GM23338 (cell line): ENCODE results near the gene MC4R. TPM values are rescaled to one million over a fixed set of nuclear protein-coding genes. Genes with fewer than 3 reads are reported as not detected.

Experiments used
- ATAC-seq: fragments of 200-7000 bp; cut with Tn5 transposase; 3 replicates; pipeline ENCODE4 v1.9.1; 2020
- DNase-seq: peaks from one replicate; pipeline ENCODE4 v3.0.0-alpha.2; 2015; ENCODE audit warnings: low spot score
- H2AFZ ChIP-seq: fragments of 200-600 bp; sonication (generic); 2 replicates; pipeline ENCODE4 v1.8.0; 2016; ENCODE audit warnings: antibody characterized with exemption, mild to moderate bottlenecking, moderate library complexity
- H3F3A ChIP-seq: fragments of 200-600 bp; sonication (generic); replicated peaks from 2 replicates; pipeline ENCODE4 v1.8.0; 2017; ENCODE audit warnings: antibody characterized with exemption, mixed run types, low read depth
- H3K27ac ChIP-seq: fragments of 200-600 bp; sonication (generic); 2 replicates; pipeline ENCODE4 v1.6.1; 2016; ENCODE audit warnings: low read depth
- H3K27me3 ChIP-seq: fragments of 200-600 bp; sonication (generic); 2 replicates; pipeline ENCODE4 v1.8.0; 2016; ENCODE audit warnings: mild to moderate bottlenecking, mixed run types, moderate library complexity; ENCODE audit not compliant: insufficient read depth
- H3K36me3 ChIP-seq: fragments of 200-600 bp; sonication (generic); 2 replicates; pipeline ENCODE4 v1.8.0; 2016; ENCODE audit warnings: mild to moderate bottlenecking; ENCODE audit not compliant: insufficient read depth
- H3K4me1 ChIP-seq: fragments of 200-600 bp; sonication (generic); 2 replicates; pipeline ENCODE4 v1.8.0; 2016; ENCODE audit warnings: mild to moderate bottlenecking, moderate library complexity; ENCODE audit not compliant: insufficient read depth
- H3K4me2 ChIP-seq: fragments of 200-600 bp; sonication (generic); 2 replicates; pipeline ENCODE4 v1.7.1; 2017; ENCODE audit warnings: mixed run types
- H3K4me3 ChIP-seq: fragments of 200-600 bp; sonication (generic); 2 replicates; pipeline ENCODE4 v1.6.1; 2016; ENCODE audit warnings: mixed run types
- H3K79me2 ChIP-seq: fragments of 200-600 bp; sonication (generic); replicated peaks from 2 replicates; pipeline ENCODE4 v1.8.0; 2017; ENCODE audit warnings: mild to moderate bottlenecking; ENCODE audit not compliant: insufficient read depth
- H3K9me2 ChIP-seq: fragments of 200-600 bp; sonication (generic); 2 replicates; pipeline ENCODE4 v1.8.0; 2017; ENCODE audit not compliant: insufficient read depth
- H4K20me1 ChIP-seq: fragments of 200-600 bp; sonication (generic); replicated peaks from 2 replicates; pipeline ENCODE4 v1.8.0; 2017; ENCODE audit warnings: mild to moderate bottlenecking; ENCODE audit not compliant: insufficient read depth
- H3K27ac Mint-ChIP-seq: 2 replicates; pipeline ENCODE4 v1.8.0; 2020; ENCODE audit warnings: inconsistent platforms, mild to moderate bottlenecking, moderate library complexity, mixed read lengths
- H3K27me3 Mint-ChIP-seq: 3 replicates; pipeline ENCODE4 v1.8.0; 2022; ENCODE audit warnings: low read depth, mild to moderate bottlenecking, moderate library complexity, mixed read lengths, inconsistent platforms; ENCODE audit not compliant: insufficient read depth, poor library complexity
- H3K36me3 Mint-ChIP-seq: 3 replicates; pipeline ENCODE4 v1.8.0; 2021; ENCODE audit warnings: low read depth, mild to moderate bottlenecking, inconsistent platforms, moderate library complexity, mixed read lengths
- H3K4me1 Mint-ChIP-seq: 3 replicates; pipeline ENCODE4 v1.8.0; 2020; ENCODE audit warnings: mild to moderate bottlenecking, inconsistent platforms, mixed read lengths
- H3K4me3 Mint-ChIP-seq: 3 replicates; pipeline ENCODE4 v1.8.0; 2021; ENCODE audit warnings: moderate library complexity, mild to moderate bottlenecking, inconsistent platforms, mixed read lengths
- H3K9me3 Mint-ChIP-seq: 3 replicates; pipeline ENCODE4 v1.8.0; 2020; ENCODE audit warnings: moderate library complexity, mild to moderate bottlenecking, inconsistent platforms, mixed read lengths
- CREB1 ChIP-seq: fragments of 250-450 bp; sonication (Bioruptor Pico); IDR thresholded peaks from 2 replicates; pipeline ENCODE4 v1.5.0; 2020; ENCODE audit warnings: low read depth, mild to moderate bottlenecking, moderate library complexity
- EZH2 ChIP-seq: fragments of 200-600 bp; sonication (generic); IDR thresholded peaks from one replicate; pipeline ENCODE4 v1.8.0; 2017; ENCODE audit warnings: antibody characterized with exemption, mild to moderate bottlenecking, low read depth; ENCODE audit not compliant: unreplicated experiment
- EZH2phosphoT487 ChIP-seq: fragments of 200-600 bp; sonication (generic); IDR thresholded peaks from one replicate; pipeline ENCODE4 v1.8.1; 2018; ENCODE audit warnings: antibody characterized with exemption; ENCODE audit not compliant: unreplicated experiment
- JUNB ChIP-seq: IDR thresholded peaks from one replicate; pipeline ENCODE4 v1.6.1; 2016; ENCODE audit warnings: antibody characterized with exemption; ENCODE audit not compliant: unreplicated experiment
- NANOG ChIP-seq: IDR thresholded peaks from 2 replicates; pipeline ENCODE4 v1.6.1; 2016; ENCODE audit warnings: antibody characterized with exemption, borderline replicate concordance
- POLR2AphosphoS5 ChIP-seq: IDR thresholded peaks from 2 replicates; pipeline ENCODE4 v1.6.1; 2016; ENCODE audit warnings: antibody characterized with exemption, low read depth
- STAT1 ChIP-seq: IDR thresholded peaks from one replicate; pipeline ENCODE4 v1.6.1; 2016; ENCODE audit warnings: antibody characterized with exemption; ENCODE audit not compliant: unreplicated experiment
- ZNF114 ChIP-seq: fragments of 250-450 bp; sonication (Bioruptor Pico); IDR thresholded peaks from 2 replicates; pipeline ENCODE4 v1.5.0; 2020; ENCODE audit warnings: mild to moderate bottlenecking, moderate library complexity
- ZNF331 ChIP-seq: fragments of 250-450 bp; sonication (Bioruptor Pico); IDR thresholded peaks from 2 replicates; pipeline ENCODE4 v1.5.0; 2020; ENCODE audit warnings: low read depth, mild to moderate bottlenecking, moderate library complexity
- polyA plus RNA-seq: library from polyadenylated mRNA; unstranded; fragments of >200 nt; fragmentation: Nextera tagmentation; extraction: Ambion mirVana; gene quantifications from 2 replicates; pipeline ENCODE4 v1.2.1, GENCODE V29; 2016
- total RNA-seq: library from RNA; depleted of rRNA; stranded (reverse); fragments of >200 nt; shearing (Covaris generic); gene quantifications from 2 replicates; pipeline ENCODE4 v1.2.3, GENCODE V29; 2014
- TF ChIP-seq, protein P1 (sequence below), 2 experiments: fragments of 200-600 bp in 1 of 2; sonication (generic) in 1 of 2; conservative IDR thresholded peaks; 2 replicates each; pipeline versions ENCODE4 v1.5.1 to v1.6.1; 2016 to 2017; ENCODE audit warnings: antibody characterized with exemption in 2 of 2, low read depth in 2 of 2, mild to moderate bottlenecking in 2 of 2, moderate library complexity in 1 of 2
- TF ChIP-seq, protein P2 (sequence below): IDR thresholded peaks from 2 replicates; pipeline ENCODE4 v1.6.1; 2016; ENCODE audit warnings: antibody characterized with exemption

The MC4R gene
- total and polyA plus RNA-seq, 2 experiments from 2014 or later: not detected

DNA sequence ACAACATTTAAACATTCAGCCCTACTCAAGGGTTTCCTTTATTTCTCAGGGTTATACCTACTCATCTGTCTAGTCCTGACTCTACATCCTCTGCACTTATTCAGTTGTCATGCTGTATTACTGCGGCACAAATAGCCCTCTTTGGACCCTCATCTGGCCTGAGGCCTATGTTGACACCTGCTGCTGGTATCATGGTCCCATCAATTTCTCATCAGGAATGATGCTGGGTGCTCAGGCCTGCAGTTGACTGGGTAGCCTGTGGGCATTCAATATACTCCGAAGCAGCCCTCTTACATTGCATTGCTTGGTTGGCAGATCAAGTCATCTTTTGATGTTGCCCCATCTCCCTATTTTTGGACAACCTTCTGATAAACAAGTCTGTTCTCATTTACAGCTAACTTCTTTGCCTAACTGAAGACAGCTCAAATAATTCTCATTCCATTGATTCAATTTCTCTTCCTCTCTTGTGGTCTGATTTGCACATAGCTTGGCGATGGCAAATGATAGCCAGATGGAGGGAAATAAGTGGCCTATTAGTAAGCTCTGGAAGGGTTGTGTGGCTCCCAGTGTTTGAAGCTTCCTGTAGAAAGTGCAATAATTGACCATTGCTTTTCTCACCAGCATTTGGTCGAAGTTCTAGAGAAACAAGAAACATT, 19.1 kb upstream of the MC4R start:
- Histone ChIP-seq H3K4me2 (no peak overlapping the region), H3K9me2 (no peaks in the 10 kb centered on the region), H3K36me3 (no peaks in the 10 kb centered on the region), H4K20me1 (no peaks in the 10 kb centered on the region), H3K79me2 (no peaks in the 10 kb centered on the region), H3K27me3 (no peaks in the 10 kb centered on the region), H3K27ac (no peak overlapping the region), H3F3A (no peaks in the 10 kb centered on the region), H2AFZ (no peak overlapping the region), H3K4me1 (no peaks in the 10 kb centered on the region), H3K4me3 (no peak overlapping the region)
- no peak for ATAC-seq
- H3K4me1 Mint-ChIP-seq: no peaks in the 10 kb centered on the region
- H3K27me3 Mint-ChIP-seq: peaks cover 2% of the 10 kb centered on the region
- TF ChIP-seq EZH2phosphoT487 (no peak), JUNB (no peak), STAT1 (no peak), CREB1 (CRISPR knock-in tag) (no peak), POLR2AphosphoS5 (no peak), NANOG (no peak)
- TF ChIP-seq, protein P1, sequence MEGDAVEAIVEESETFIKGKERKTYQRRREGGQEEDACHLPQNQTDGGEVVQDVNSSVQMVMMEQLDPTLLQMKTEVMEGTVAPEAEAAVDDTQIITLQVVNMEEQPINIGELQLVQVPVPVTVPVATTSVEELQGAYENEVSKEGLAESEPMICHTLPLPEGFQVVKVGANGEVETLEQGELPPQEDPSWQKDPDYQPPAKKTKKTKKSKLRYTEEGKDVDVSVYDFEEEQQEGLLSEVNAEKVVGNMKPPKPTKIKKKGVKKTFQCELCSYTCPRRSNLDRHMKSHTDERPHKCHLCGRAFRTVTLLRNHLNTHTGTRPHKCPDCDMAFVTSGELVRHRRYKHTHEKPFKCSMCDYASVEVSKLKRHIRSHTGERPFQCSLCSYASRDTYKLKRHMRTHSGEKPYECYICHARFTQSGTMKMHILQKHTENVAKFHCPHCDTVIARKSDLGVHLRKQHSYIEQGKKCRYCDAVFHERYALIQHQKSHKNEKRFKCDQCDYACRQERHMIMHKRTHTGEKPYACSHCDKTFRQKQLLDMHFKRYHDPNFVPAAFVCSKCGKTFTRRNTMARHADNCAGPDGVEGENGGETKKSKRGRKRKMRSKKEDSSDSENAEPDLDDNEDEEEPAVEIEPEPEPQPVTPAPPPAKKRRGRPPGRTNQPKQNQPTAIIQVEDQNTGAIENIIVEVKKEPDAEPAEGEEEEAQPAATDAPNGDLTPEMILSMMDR (conservative IDR thresholded peaks at IDR 0.05; ENCODE audit: low read depth in 2 of 2): no peak
- H3K9me3 Mint-ChIP-seq: no peaks in the 10 kb centered on the region
- DNase-seq: no peak
- no peaks in the 10 kb centered on the region for H3K36me3 Mint-ChIP-seq
- no peak overlapping the region for H3K4me3 Mint-ChIP-seq
- H3K27ac Mint-ChIP-seq: no peak overlapping the region

DNA sequence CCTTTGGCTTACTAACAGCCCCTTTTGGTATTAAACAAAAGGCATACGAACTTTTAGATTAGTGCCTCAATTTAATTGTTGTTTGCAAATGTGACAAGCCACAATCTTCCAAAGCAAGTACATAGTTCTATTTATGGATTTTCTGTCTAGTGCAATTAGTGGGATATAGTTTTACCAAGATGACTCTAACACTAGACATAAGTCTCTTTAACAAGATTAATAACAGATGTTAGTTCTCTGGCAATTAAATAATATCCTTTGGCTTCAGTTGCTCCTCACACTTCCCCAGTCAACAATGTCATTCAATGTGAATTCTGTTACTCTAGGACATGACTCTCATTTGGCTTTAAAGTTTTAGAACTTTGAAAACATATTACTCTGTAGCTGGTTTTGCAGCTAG, 16.7 kb upstream of the MC4R start:
- ATAC-seq (no peak), DNase-seq (no peak)
- Histone ChIP-seq H3K4me2 (no peak overlapping the region), H3K36me3 (no peaks in the 10 kb centered on the region), H3K4me3 (no peak overlapping the region), H2AFZ (no peak overlapping the region), H4K20me1 (no peaks in the 10 kb centered on the region), H3F3A (no peaks in the 10 kb centered on the region), H3K9me2 (no peaks in the 10 kb centered on the region), H3K79me2 (no peaks in the 10 kb centered on the region), H3K27ac (no peak overlapping the region), H3K27me3 (no peaks in the 10 kb centered on the region), H3K4me1 (no peaks in the 10 kb centered on the region)
- TF ChIP-seq, protein P2, sequence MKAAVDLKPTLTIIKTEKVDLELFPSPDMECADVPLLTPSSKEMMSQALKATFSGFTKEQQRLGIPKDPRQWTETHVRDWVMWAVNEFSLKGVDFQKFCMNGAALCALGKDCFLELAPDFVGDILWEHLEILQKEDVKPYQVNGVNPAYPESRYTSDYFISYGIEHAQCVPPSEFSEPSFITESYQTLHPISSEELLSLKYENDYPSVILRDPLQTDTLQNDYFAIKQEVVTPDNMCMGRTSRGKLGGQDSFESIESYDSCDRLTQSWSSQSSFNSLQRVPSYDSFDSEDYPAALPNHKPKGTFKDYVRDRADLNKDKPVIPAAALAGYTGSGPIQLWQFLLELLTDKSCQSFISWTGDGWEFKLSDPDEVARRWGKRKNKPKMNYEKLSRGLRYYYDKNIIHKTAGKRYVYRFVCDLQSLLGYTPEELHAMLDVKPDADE: no peak
- TF ChIP-seq CREB1 (CRISPR knock-in tag) (no peak), EZH2phosphoT487 (no peak), EZH2 (no peak), ZNF114 (CRISPR knock-in tag) (no peak), ZNF331 (CRISPR knock-in tag) (no peak)
- TF ChIP-seq, protein P1 (conservative IDR thresholded peaks at IDR 0.05; ENCODE audit: low read depth in 2 of 2): no peak
- Mint-ChIP-seq H3K27ac (no peak overlapping the region), H3K4me1 (no peaks in the 10 kb centered on the region), H3K27me3 (peaks cover 2% of the 10 kb centered on the region), H3K36me3 (no peaks in the 10 kb centered on the region), H3K9me3 (no peaks in the 10 kb centered on the region), H3K4me3 (no peak overlapping the region)
